Activated CD8-positive, alpha-beta T cell treated with anti-CD3 and anti-CD28 coated beads for 36 hours (primary cell): ENCODE measurements around the gene RABGAP1L. TPM values are rescaled to one million over a fixed set of nuclear protein-coding genes. Genes with fewer than 3 reads are reported as not detected.

ENCODE experiments used
- ATAC-seq: fragments of 200-7000 bp; cut with Tn5 transposase; one replicate; pipeline ENCODE4 v1.10.0; 2021; ENCODE audit warnings: mild to moderate bottlenecking, moderate library complexity
- CTCF ChIA-PET: fragments of 350-600 bp; sonication (Branson Sonifier 250); formaldehyde crosslinking; loops from one replicate; lab custom pipeline; 2021; ENCODE audit warnings: antibody characterized with exemption; lab: Charles Lee
- POLR2A ChIA-PET: fragments of 350-600 bp; sonication (Branson Sonifier 250); formaldehyde crosslinking; loops from one replicate; lab custom pipeline; 2021; ENCODE audit warnings: antibody characterized with exemption; lab: Charles Lee
- DNase-seq: peaks from one replicate; pipeline ENCODE4 v3.0.0-alpha.2; 2020
- H3K27ac Mint-ChIP-seq: one replicate; pipeline ENCODE4 v1.8.0; 2021; ENCODE audit warnings: mild to moderate bottlenecking, mixed read lengths
- H3K27me3 Mint-ChIP-seq: one replicate; pipeline ENCODE4 v1.8.0; 2021; ENCODE audit warnings: mixed read lengths
- H3K36me3 Mint-ChIP-seq: one replicate; pipeline ENCODE4 v1.8.0; 2021; ENCODE audit warnings: low read depth, mixed read lengths
- H3K4me1 Mint-ChIP-seq: one replicate; pipeline ENCODE4 v1.8.0; 2021; ENCODE audit warnings: low read depth, mixed read lengths
- H3K4me3 Mint-ChIP-seq: one replicate; pipeline ENCODE4 v1.8.0; 2021; ENCODE audit warnings: mild to moderate bottlenecking, moderate library complexity, mixed read lengths
- H3K9me3 Mint-ChIP-seq: one replicate; pipeline ENCODE4 v1.8.0; 2021; ENCODE audit warnings: mixed read lengths
- CTCF ChIP-seq: fragments of 200-600 bp; IDR thresholded peaks from one replicate; pipeline ENCODE4 v1.8.0; 2022; ENCODE audit warnings: antibody characterized with exemption, mild to moderate bottlenecking
- intact Hi-C: fragments of 100-400 bp; cut with micrococcal nuclease; formaldehyde crosslinking; loops from one replicate; pipeline ENCODE4 v1.10.0; 2022
- total RNA-seq, 2 experiments: library from RNA; stranded (reverse); gene quantifications; one replicate each; pipeline ENCODE4 v1.2.3, GENCODE V29; 2021

Gene RABGAP1L
- total RNA-seq, 2 experiments from 2014 or later, result 26.9 to 29.4 TPM

- ChIA-PET POLR2A (interaction anchor here (0.6 to 0.7 kb wide), 2 partner anchors 34 to 413 kb away, joined by 3 read pairs; no protein-coding TSS in a partner anchor), CTCF (interaction anchor here (1.3 kb wide), 1 partner anchor 194 kb away, joined by 3 read pairs; no protein-coding TSS in a partner anchor)
- DNase-seq (no peak), ATAC-seq (no peak)
- no peaks in the 10 kb centered on the region for H3K9me3 Mint-ChIP-seq
- no peaks in the 10 kb centered on the region for H3K36me3 Mint-ChIP-seq
- no peak for TF ChIP-seq CTCF
- peaks cover 10% of the 10 kb centered on the region for H3K4me1 Mint-ChIP-seq
- H3K27ac Mint-ChIP-seq, result peak overlapping the region; percentile 43
- H3K4me3 Mint-ChIP-seq, result no peak overlapping the region
- H3K27me3 Mint-ChIP-seq, result no peaks in the 10 kb centered on the region
- intact Hi-C loops, result no loop called here
These were observed 638.1 kb downstream of the RABGAP1L start for GRCh38 chr1:174797398-174797797.

DNA sequence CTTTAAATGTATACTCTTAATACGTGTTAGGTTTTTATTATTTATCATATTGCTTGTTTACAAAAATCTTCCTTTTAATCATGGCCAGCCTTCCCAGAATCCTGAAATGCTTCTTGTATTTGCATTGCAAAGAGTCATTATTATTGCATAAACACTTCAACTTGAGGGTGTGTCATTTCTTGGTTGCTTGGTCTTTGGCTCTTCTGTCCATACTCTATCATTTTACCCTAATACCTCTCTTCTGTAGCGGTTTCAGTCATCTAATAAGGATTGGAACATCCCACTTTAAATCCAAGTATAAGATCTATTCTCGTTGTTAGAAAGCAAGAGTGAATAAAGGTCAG, 639.8 kb downstream of the RABGAP1L start:
- intact Hi-C loops, result no loop called here
- Mint-ChIP-seq H3K9me3 (no peaks in the 10 kb centered on the region), H3K27me3 (no peaks in the 10 kb centered on the region), H3K4me3 (no peak overlapping the region), H3K36me3 (no peaks in the 10 kb centered on the region), H3K27ac (no peak overlapping the region), H3K4me1 (peaks cover 14% of the 10 kb centered on the region)
- POLR2A ChIA-PET, result interaction anchor here (0.9 to 2.1 kb wide), 9 partner anchors 11 to 201 kb away, joined by 3 to 12 read pairs (median 5); partner anchors contain the start of gene CACYBP
- ATAC-seq (no peak), DNase-seq (no peak)
- TF ChIP-seq CTCF, result no peak
- CTCF ChIA-PET, result interaction anchor here (0.6 to 2.8 kb wide), 6 partner anchors 17 to 326 kb away, joined by 3 to 15 read pairs (median 4); partner anchors contain the start of gene CACYBP

DNA sequence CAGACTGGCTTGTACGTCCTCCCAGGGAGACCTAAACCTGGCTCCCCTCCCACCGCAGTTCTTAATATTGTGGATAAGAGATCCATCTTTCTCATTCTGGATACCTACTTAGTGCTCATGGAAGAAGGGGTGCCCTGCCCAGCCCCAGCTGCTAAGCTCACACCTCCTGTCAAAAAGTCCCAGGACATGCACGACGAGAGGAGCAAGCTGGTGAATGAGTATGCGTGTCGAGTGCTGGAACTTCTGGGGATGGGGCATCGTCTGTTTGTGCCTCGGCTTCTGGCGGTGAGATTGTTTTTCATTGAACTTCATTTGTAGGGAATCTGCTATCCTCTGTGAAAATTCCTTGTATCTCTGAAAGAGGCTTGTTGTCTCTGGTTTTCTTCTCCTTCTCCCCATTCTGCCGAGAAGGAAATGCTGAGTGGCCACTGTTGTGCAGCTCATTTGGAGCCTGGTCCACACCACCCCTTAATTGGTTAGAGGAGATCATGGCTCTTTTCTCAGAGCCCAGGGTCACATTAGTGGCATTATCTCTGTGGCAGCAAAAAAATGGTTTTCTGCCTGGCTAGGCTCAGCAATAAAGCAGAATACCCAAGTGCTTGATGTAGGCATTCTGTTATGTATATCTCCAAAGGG, 641.0 kb downstream of the RABGAP1L start:
- CTCF ChIA-PET, result interaction anchor here (0.6 to 2.8 kb wide), 9 partner anchors 9 to 346 kb away, joined by 3 to 15 read pairs (median 4); partner anchors contain the start of gene CACYBP
- Mint-ChIP-seq H3K9me3 (no peaks in the 10 kb centered on the region), H3K27me3 (no peaks in the 10 kb centered on the region), H3K27ac (no peak overlapping the region), H3K4me1 (peaks cover 14% of the 10 kb centered on the region), H3K4me3 (no peak overlapping the region), H3K36me3 (no peaks in the 10 kb centered on the region)
- ATAC-seq (no peak), DNase-seq (peak; percentile 19)
- no peak for TF ChIP-seq CTCF
- POLR2A ChIA-PET, result interaction anchor here (0.6 to 2.1 kb wide), 13 partner anchors 11 to 200 kb away, joined by 3 to 12 read pairs (median 4); partner anchors contain the start of gene CACYBP
- intact Hi-C loops, result no loop called here

GRCh38 chr1:174800876-174801275, 641.6 kb downstream of the RABGAP1L start:
- no peak for TF ChIP-seq CTCF
- H3K27ac Mint-ChIP-seq, result no peak overlapping the region
- ATAC-seq (no peak), DNase-seq (no peak)
- ChIA-PET CTCF (interaction anchor here (1.4 to 2.1 kb wide), 3 partner anchors 153 to 198 kb away, joined by 3 to 11 read pairs (median 4); partner anchors contain the start of gene CACYBP), POLR2A (interaction anchor here (2.1 kb wide), 1 partner anchor 112 kb away, joined by 10 read pairs; no protein-coding TSS in a partner anchor)
- peaks cover 14% of the 10 kb centered on the region for H3K4me1 Mint-ChIP-seq
- H3K4me3 Mint-ChIP-seq, result no peak overlapping the region
- intact Hi-C loops, result no loop called here
- no peaks in the 10 kb centered on the region for H3K9me3 Mint-ChIP-seq
- H3K27me3 Mint-ChIP-seq, result no peaks in the 10 kb centered on the region
- no peaks in the 10 kb centered on the region for H3K36me3 Mint-ChIP-seq
